H1 (cell line): ENCODE results near the gene ZNF500. TPM values are rescaled to one million over a fixed set of nuclear protein-coding genes. Genes with fewer than 3 reads are reported as not detected.

Experiments
- CTCF ChIA-PET: fragments of 300-600 bp; sonication (Branson Sonifier 250); formaldehyde crosslinking; loops from one replicate; lab custom pipeline; 2021; ENCODE audit not compliant: partially characterized antibody; lab: Charles Lee
- POLR2A ChIA-PET: fragments of 300-600 bp; sonication (Branson Sonifier 250); formaldehyde crosslinking; loops from one replicate; lab custom pipeline; 2021; ENCODE audit warnings: inconsistent platforms; ENCODE audit not compliant: partially characterized antibody; lab: Charles Lee
- DNase-seq, 2 experiments: peaks; one replicate each; pipeline versions ENCODE4 v3.0.0 to v3.0.0-alpha.2; 2010 to 2022; ENCODE audit warnings: low spot score in 2 of 2, low read depth in 1 of 2, mixed read lengths in 1 of 2
- FAIRE-seq: peaks from 2 replicates; lab custom pipeline; 2011; peaks lifted over from hg19 to GRCh38; lab: Jason Lieb, UNC
- H2AFZ ChIP-seq: 2 replicates; pipeline ENCODE4 v1.8.1; 2012; ENCODE audit warnings: low read length, inconsistent platforms
- H2AK5ac ChIP-seq: 2 replicates; pipeline ENCODE4 v1.6.1; 2013; ENCODE audit warnings: low read depth, low read length
- H2BK120ac ChIP-seq: replicated peaks from 2 replicates; pipeline ENCODE3; 2013; ENCODE audit warnings: low read depth, low read length, inconsistent platforms
- H2BK12ac ChIP-seq: 2 replicates; pipeline ENCODE4 v1.6.1; 2013; ENCODE audit warnings: low read depth, low read length
- H2BK15ac ChIP-seq: 2 replicates; pipeline ENCODE4 v1.6.1; 2013; ENCODE audit warnings: low read length
- H2BK20ac ChIP-seq: 2 replicates; pipeline ENCODE4 v1.6.1; 2013; ENCODE audit warnings: low read length
- H2BK5ac ChIP-seq: 2 replicates; pipeline ENCODE4 v1.6.1; 2013; ENCODE audit warnings: low read depth, low read length
- H3K14ac ChIP-seq: 2 replicates; pipeline ENCODE4 v1.6.1; 2013; ENCODE audit warnings: inconsistent platforms; ENCODE audit not compliant: insufficient read length
- H3K18ac ChIP-seq: 2 replicates; pipeline ENCODE4 v1.6.1; 2013; ENCODE audit warnings: low read length; ENCODE audit errors: extremely low read depth
- H3K23ac ChIP-seq: 2 replicates; pipeline ENCODE4 v1.6.1; 2013; ENCODE audit warnings: inconsistent platforms; ENCODE audit not compliant: insufficient read length
- H3K23me2 ChIP-seq: 2 replicates; pipeline ENCODE4 v1.6.1; 2013; ENCODE audit warnings: low read depth, low read length
- H3K27ac ChIP-seq: 2 replicates; pipeline ENCODE4 v1.6.1; 2011; ENCODE audit warnings: low read depth, low read length, inconsistent platforms
- H3K27me3 ChIP-seq, 4 experiments: replicated peaks in 1 of 4; 1 replicate in 1 of 4; 2 replicates in 3 of 4; pipeline versions ENCODE4 v1.6.1 to v1.8.1; 2011 to 2013; ENCODE audit warnings: low read length in 3 of 4, mild to moderate bottlenecking in 3 of 4, inconsistent platforms in 2 of 4, mixed read lengths in 2 of 4, moderate library complexity in 1 of 4; ENCODE audit not compliant: control insufficient read depth in 3 of 4, insufficient read depth in 3 of 4; ENCODE audit errors: extremely low read depth in 1 of 4
- H3K36me3 ChIP-seq, 4 experiments: 2 replicates each; pipeline versions ENCODE4 v1.6.1 to v1.8.1; 2011 to 2013; ENCODE audit warnings: mild to moderate bottlenecking in 4 of 4, low read length in 3 of 4, moderate library complexity in 2 of 4, control low read depth in 1 of 4, inconsistent platforms in 1 of 4; ENCODE audit not compliant: insufficient read depth in 4 of 4, control insufficient read depth in 2 of 4
- H3K4ac ChIP-seq: replicated peaks from 2 replicates; pipeline ENCODE3; 2013; ENCODE audit warnings: low read length, low read depth, mixed read lengths, inconsistent platforms; ENCODE audit not compliant: insufficient read length
- H3K4me1 ChIP-seq, 4 experiments: replicated peaks in 1 of 4; 1 replicate in 1 of 4; 2 replicates in 3 of 4; pipeline versions ENCODE4 v1.6.1 to v1.8.1; 2011 to 2013; ENCODE audit warnings: low read length in 3 of 4, inconsistent platforms in 2 of 4, mixed read lengths in 1 of 4; ENCODE audit not compliant: insufficient read depth in 4 of 4, control insufficient read depth in 3 of 4
- H3K4me2 ChIP-seq, 2 experiments: 2 replicates each; pipeline versions ENCODE4 v1.6.1 to v1.8.1; 2011 to 2013; ENCODE audit warnings: low read depth in 2 of 2, low read length in 2 of 2, control low read depth in 1 of 2, inconsistent platforms in 1 of 2, mild to moderate bottlenecking in 1 of 2; ENCODE audit not compliant: insufficient read depth in 1 of 2
- H3K4me3 ChIP-seq, 4 experiments: fragments of 200-600, 300-600 bp in 1 of 4; sonication (generic), shearing (Covaris generic), sonication (Bioruptor Twin) in 1 of 4; 2 replicates each; pipeline versions ENCODE4 v1.5.1 to v1.8.1; 2011 to 2016; ENCODE audit warnings: low read length in 4 of 4, low read depth in 3 of 4, control low read depth in 2 of 4, inconsistent platforms in 2 of 4, mild to moderate bottlenecking in 2 of 4, mixed read lengths in 1 of 4, moderate library complexity in 1 of 4; ENCODE audit not compliant: insufficient read depth in 2 of 4; ENCODE audit errors: extremely low read depth in 1 of 4
- H3K56ac ChIP-seq: replicated peaks from 2 replicates; pipeline ENCODE3; 2013; ENCODE audit warnings: low read depth, mild to moderate bottlenecking, mixed read lengths, low read length, inconsistent platforms; ENCODE audit not compliant: insufficient read length
- H3K79me1 ChIP-seq: 2 replicates; pipeline ENCODE4 v1.6.1; 2013; ENCODE audit warnings: low read depth, low read length, control low read depth
- H3K79me2 ChIP-seq, 2 experiments: 2 replicates each; pipeline versions ENCODE4 v1.6.1 to v1.8.1; 2012 to 2013; ENCODE audit warnings: low read length in 2 of 2, mild to moderate bottlenecking in 2 of 2, inconsistent platforms in 1 of 2; ENCODE audit not compliant: insufficient read depth in 2 of 2, control insufficient read depth in 1 of 2
- H3K9ac ChIP-seq, 4 experiments: replicated peaks in 1 of 4; 1 replicate in 1 of 4; 2 replicates in 3 of 4; pipeline versions ENCODE4 v1.6.1 to v1.8.1; 2011 to 2013; ENCODE audit warnings: low read depth in 3 of 4, low read length in 3 of 4, control low read depth in 2 of 4, mild to moderate bottlenecking in 2 of 4, moderate library complexity in 2 of 4, inconsistent platforms in 1 of 4; ENCODE audit errors: extremely low read depth in 1 of 4
- H3K9me3 ChIP-seq, 2 experiments: 2 replicates each; pipeline versions ENCODE4 v1.6.1 to v1.8.1; 2012 to 2013; ENCODE audit warnings: mild to moderate bottlenecking in 2 of 2, moderate library complexity in 2 of 2, control low read depth in 1 of 2, inconsistent platforms in 1 of 2, low read depth in 1 of 2, low read length in 1 of 2, mixed read lengths in 1 of 2; ENCODE audit not compliant: insufficient read depth in 2 of 2
- H4K20me1 ChIP-seq, 2 experiments: replicated peaks in 1 of 2; 2 replicates each; pipeline versions ENCODE3 to v1.8.1; 2011 to 2013; ENCODE audit warnings: inconsistent platforms in 2 of 2, low read length in 2 of 2, mild to moderate bottlenecking in 1 of 2; ENCODE audit not compliant: insufficient read depth in 2 of 2, control insufficient read depth in 1 of 2
- H4K5ac ChIP-seq: 2 replicates; pipeline ENCODE4 v1.6.1; 2013; ENCODE audit warnings: low read length, low read depth, mixed read lengths, inconsistent platforms; ENCODE audit not compliant: insufficient read length
- H4K8ac ChIP-seq: 2 replicates; pipeline ENCODE4 v1.8.0; 2013; ENCODE audit warnings: mild to moderate bottlenecking, moderate library complexity, low read length, inconsistent platforms; ENCODE audit not compliant: insufficient read depth; ENCODE audit errors: extremely low read depth
- H4K91ac ChIP-seq: replicated peaks from 2 replicates; pipeline ENCODE3; 2013; ENCODE audit warnings: low read length, mixed read lengths, inconsistent platforms; ENCODE audit not compliant: insufficient read length
- BCL11A ChIP-seq, 2 experiments: IDR thresholded peaks; one replicate each; pipeline ENCODE4 v1.6.1; 2011; ENCODE audit warnings: low read depth in 2 of 2, low read length in 2 of 2, mild to moderate bottlenecking in 2 of 2
- BRCA1 ChIP-seq: IDR thresholded peaks from 2 replicates; pipeline ENCODE4 v1.6.1; 2012; ENCODE audit warnings: low read depth, low read length, improper control_type of control experiment
- CEBPB ChIP-seq: IDR thresholded peaks from 2 replicates; pipeline ENCODE4 v1.6.1; 2012; ENCODE audit warnings: low read depth, low read length
- CHD2 ChIP-seq: IDR thresholded peaks from 2 replicates; pipeline ENCODE4 v1.6.1; 2012; ENCODE audit warnings: low read length, improper control_type of control experiment
- EGR1 ChIP-seq: IDR thresholded peaks from 2 replicates; pipeline ENCODE4 v1.6.1; 2011; ENCODE audit warnings: low read depth, low read length, borderline replicate concordance
- KDM4A ChIP-seq: IDR thresholded peaks from one replicate; pipeline ENCODE4 v1.7.1; 2012; ENCODE audit warnings: low read depth, mild to moderate bottlenecking, moderate library complexity, low read length, inconsistent platforms; ENCODE audit not compliant: severe bottlenecking
- POLR2AphosphoS5 ChIP-seq: IDR thresholded peaks from 2 replicates; pipeline ENCODE4 v1.6.1; 2011; ENCODE audit warnings: low read depth, low read length
- POU5F1 ChIP-seq: IDR thresholded peaks from 2 replicates; pipeline ENCODE4 v1.6.1; 2011; ENCODE audit warnings: low read depth, mild to moderate bottlenecking, low read length, moderate library complexity
- RNF2 ChIP-seq: fragments of 200-900, 300-1000 bp; sonication (generic); IDR thresholded peaks from 2 replicates; pipeline ENCODE4 v1.7.1; 2016; ENCODE audit warnings: borderline replicate concordance, low read depth, mild to moderate bottlenecking, antibody characterized with exemption, low read length; ENCODE audit not compliant: poor library complexity, severe bottlenecking; ENCODE audit errors: missing control alignments
- SIN3A ChIP-seq, 2 experiments: IDR thresholded peaks in 1 of 2; conservative IDR thresholded peaks in 1 of 2; 2 replicates each; pipeline ENCODE4 v1.6.1; 2011 to 2012; ENCODE audit warnings: low read length in 2 of 2, improper control_type of control experiment in 1 of 2, low read depth in 1 of 2, mild to moderate bottlenecking in 1 of 2
- SIRT6 ChIP-seq: IDR thresholded peaks from one replicate; pipeline ENCODE4 v1.7.1; 2012; ENCODE audit warnings: low read length, inconsistent platforms
- TCF12 ChIP-seq: IDR thresholded peaks from 2 replicates; pipeline ENCODE4 v1.6.1; 2011; ENCODE audit warnings: low read depth, mild to moderate bottlenecking, low read length
- YY1 ChIP-seq: IDR thresholded peaks from 2 replicates; pipeline ENCODE4 v1.6.1; 2011; ENCODE audit warnings: low read depth, mild to moderate bottlenecking, low read length
- WGBS, 2 experiments: shearing (Covaris generic) in 1 of 2; methylation state at CpG; one replicate each; pipeline versions ENCODE4 v1.1.6 to v1.1.7; 2013 to 2015; ENCODE audit warnings: low lambda C conversion rate in 2 of 2, mixed read lengths in 2 of 2, inconsistent platforms in 1 of 2, low coverage in 1 of 2, missing lambda C conversion rate in 1 of 2; ENCODE audit not compliant: insufficient replicate concordance in 2 of 2, insufficient coverage in 1 of 2, insufficient read length in 1 of 2; ENCODE audit errors: extremely low coverage in 1 of 2, missing lambda C conversion rate in 1 of 2; 5-methylcytosine and 5-hydroxymethylcytosine counted together
- polyA plus RNA-seq, 7 experiments: library from polyadenylated mRNA; depleted of rRNA in 3 of 7; stranded (reverse) in 5 of 7; unstranded in 2 of 7; fragments of >200 nt in 5 of 7; fragments of 200-250 nt in 2 of 7; gene quantifications; 1 replicate in 5 of 7; 2 replicates in 1 of 7; 4 replicates in 1 of 7; pipeline versions ENCODE4 v1.2.1 to v1.2.3, GENCODE V29; 2011 to 2013; ENCODE audit warnings: missing spikeins in 2 of 7, mixed read lengths in 2 of 7
- total RNA-seq: library from RNA; stranded (reverse); fragmentation: NEBNext Ultra II Directional; extraction: Animal tissue kit (Norgen Biotek cat#: 25700); gene quantifications from 2 replicates; pipeline ENCODE4 v1.2.1, GENCODE V29; 2021
- TF ChIP-seq, protein P1 (sequence below): IDR thresholded peaks from 2 replicates; pipeline ENCODE4 v1.6.1; 2011; ENCODE audit warnings: low read length, improper control_type of control experiment

The ZNF500 gene
- total and polyA plus RNA-seq, 2 of the 8 experiments (the other 6 are each of a cell fraction or from before 2014, with no cell fraction given) = 10.3 to 10.4 TPM

DNA sequence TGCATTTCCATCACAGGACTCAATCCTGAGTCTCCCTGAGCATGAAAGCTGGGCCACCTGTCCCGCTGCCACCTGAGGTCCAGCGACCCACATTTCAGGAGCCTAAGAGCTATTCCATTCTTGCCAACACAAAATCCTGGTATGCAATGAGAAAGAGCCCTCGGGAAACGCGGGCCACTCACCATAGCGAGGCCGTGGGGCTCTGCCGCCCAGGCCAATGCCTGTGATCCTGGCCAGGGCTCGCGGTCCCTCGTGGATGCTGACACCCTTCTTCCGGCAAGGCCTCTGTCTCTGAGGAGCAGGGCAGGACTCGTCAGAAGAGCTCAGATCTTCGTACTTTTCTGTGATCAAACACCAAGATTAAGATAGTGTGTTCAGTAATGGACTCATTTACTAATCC lies 62.0 kb downstream of the ZNF500 start:
- WGBS, 2 experiments = 96% methylated on average over 14 of the region's 14 CpGs; no CpG with 5 or more reads in 1 of the 2 experiments
- Histone ChIP-seq H2BK20ac (no peak overlapping the region), H2BK12ac (no peak overlapping the region), H2BK5ac (no peak overlapping the region; the same call in 1 of the 2 replicates), H2AK5ac (no peak overlapping the region), H3K27me3 (no peaks in the 10 kb centered on the region), H3K23me2 (no peaks in the 10 kb centered on the region), H3K4me1 (no peaks in the 10 kb centered on the region), H3K9me3 (no peaks in the 10 kb centered on the region), H3K14ac (no peak overlapping the region), H4K5ac (no peak overlapping the region), H4K20me1 (peaks cover 0 to 12% of the 10 kb centered on the region in 2 experiments), H3K23ac (no peak overlapping the region), H3K4me2 (no peak overlapping the region), H3K4me3 (no peak overlapping the region), H3K56ac (no peak overlapping the region), H3K4ac (no peak overlapping the region), H2BK120ac (no peak overlapping the region), H3K18ac (no peak overlapping the region), H3K79me2 (no peaks in the 10 kb centered on the region), H4K8ac (no peak overlapping the region), H2BK15ac (no peak overlapping the region), H3K79me1 (no peaks in the 10 kb centered on the region; the same call in 1 of the 2 replicates), H3K27ac (no peak overlapping the region), H3K9ac (no peak overlapping the region), H4K91ac (no peak overlapping the region), H2AFZ (no peak overlapping the region), H3K36me3 (peaks cover 4 to 31% (median 21%) of the 10 kb centered on the region in 4 experiments)
- FAIRE-seq (no peak), DNase-seq (no peak)
- ChIA-PET POLR2A (interaction anchor here (0.7 to 4.2 kb wide), 2 partner anchors 10 to 22 kb away, joined by 3 to 59 read pairs; partner anchors contain the start of gene NUDT16L1), CTCF (interaction anchor here (0.7 to 1.1 kb wide), 4 partner anchors 10 to 190 kb away, joined by 3 to 9 read pairs (median 3); no protein-coding TSS in a partner anchor)
- no peak for TF ChIP-seq SIN3A (conservative IDR thresholded peaks at IDR 0.05 in 1 of 2, IDR thresholded peaks at IDR 0.05 in 1 of 2; ENCODE audit: low read depth in 1 of 2, low read length in 2 of 2)
- TF ChIP-seq POU5F1 = no peak
- TF ChIP-seq YY1 = no peak
- TF ChIP-seq BCL11A (IDR thresholded peaks at IDR 0.05; ENCODE audit: low read depth in 2 of 2, low read length in 2 of 2) = no peak
- no peak for TF ChIP-seq CHD2
- no peak for TF ChIP-seq TCF12
- TF ChIP-seq RNF2 = no peak
- no peak for TF ChIP-seq SIRT6
- no peak for TF ChIP-seq KDM4A
- TF ChIP-seq CEBPB = no peak
- TF ChIP-seq, protein P1, sequence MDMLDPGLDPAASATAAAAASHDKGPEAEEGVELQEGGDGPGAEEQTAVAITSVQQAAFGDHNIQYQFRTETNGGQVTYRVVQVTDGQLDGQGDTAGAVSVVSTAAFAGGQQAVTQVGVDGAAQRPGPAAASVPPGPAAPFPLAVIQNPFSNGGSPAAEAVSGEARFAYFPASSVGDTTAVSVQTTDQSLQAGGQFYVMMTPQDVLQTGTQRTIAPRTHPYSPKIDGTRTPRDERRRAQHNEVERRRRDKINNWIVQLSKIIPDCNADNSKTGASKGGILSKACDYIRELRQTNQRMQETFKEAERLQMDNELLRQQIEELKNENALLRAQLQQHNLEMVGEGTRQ = no peak
- TF ChIP-seq EGR1 = no peak
- no peak for TF ChIP-seq POLR2AphosphoS5
- TF ChIP-seq BRCA1 = no peak
